Measurements from ENCODE around the gene TRIM17.

Gene TRIM17

DNA sequence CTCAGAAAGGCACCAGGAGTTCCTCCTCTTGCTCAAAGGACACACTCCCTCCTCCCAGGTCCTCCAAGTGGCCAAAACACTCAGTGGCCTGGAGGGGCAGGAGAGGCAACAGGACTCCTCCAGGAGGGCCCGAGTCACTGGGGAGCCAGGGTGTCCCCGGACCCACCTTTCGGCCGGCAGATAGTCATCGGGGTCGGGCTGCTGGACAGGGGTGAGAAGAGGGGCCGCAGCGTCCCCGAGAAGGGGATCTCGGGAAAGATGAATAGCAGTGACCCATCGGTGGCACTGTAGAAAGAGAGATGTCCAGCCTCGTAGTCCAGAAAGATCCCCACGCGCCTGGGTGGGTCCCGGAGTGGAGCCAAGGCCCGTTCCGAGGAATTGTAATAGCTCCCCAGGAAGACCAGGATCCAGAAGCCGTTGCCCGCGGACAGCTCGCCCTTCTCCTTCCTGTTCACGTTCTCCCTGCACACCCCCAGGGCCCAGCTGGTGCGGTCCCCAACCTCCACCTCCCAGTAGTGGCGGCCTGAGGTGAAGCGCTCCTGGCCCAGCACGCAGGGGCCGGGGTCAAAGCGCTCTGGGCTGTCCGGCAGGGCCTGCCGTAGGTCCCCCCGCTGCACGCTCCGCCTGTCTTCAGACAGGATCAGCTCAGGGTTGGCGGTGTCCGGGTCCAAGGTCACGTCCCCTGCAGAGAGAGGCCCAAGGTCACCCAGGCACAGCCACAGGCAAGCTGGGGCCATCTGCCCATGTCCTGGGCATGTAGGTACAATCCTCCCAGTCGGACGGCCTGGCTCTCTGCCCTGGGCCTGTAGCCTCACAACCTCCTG is 21.9 kb downstream of the TRIM17 start:
- in situ Hi-C loops (cut with HindIII; ENCODE audit: low pct_ligation_motif_present, low pct_unique_long_range_greater_than_20kb, low sequenced_read_pairs) = no loop called here
- no peak for DNase-seq

DNA sequence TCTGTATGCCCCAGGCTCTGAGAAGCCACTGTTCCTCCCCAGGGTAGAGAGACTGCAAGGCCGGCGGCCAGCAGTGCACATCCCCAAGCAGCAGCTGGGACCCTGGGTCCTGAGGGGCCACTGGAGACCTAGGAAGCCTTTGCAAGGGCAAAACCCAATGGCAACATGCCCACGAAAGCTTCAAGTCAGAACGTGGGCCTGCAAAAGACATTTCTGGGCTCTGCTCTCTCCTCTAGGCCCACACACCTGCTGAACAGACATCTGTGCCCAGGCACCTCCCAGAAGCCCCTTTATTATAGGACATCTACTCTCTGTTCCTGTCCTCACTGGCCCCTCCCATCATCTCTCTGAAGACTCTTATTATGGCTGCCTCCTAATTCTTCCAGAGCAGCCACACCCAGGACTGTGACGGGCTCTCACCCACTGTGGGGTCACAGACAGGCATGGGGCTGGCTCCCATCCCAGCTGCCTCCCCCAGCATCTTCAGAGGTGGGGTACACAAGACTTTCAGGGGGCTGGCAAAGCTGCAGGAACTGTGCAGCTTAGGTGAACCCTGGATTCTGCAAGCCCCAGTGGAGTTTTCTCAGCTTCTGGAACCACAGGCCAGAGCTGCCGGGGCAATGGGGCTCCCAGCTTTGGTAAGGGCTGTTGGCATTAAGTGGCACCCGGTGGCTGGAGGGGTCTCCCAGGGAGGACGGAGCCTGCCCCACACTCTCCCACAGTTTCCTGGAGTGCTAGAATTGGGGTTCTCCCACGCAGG is 22.7 kb downstream of the TRIM17 start:
- in situ Hi-C loops (cut with HindIII; ENCODE audit: low pct_ligation_motif_present, low pct_unique_long_range_greater_than_20kb, low sequenced_read_pairs) = no loop called here
- DNase-seq = no peak

DNA sequence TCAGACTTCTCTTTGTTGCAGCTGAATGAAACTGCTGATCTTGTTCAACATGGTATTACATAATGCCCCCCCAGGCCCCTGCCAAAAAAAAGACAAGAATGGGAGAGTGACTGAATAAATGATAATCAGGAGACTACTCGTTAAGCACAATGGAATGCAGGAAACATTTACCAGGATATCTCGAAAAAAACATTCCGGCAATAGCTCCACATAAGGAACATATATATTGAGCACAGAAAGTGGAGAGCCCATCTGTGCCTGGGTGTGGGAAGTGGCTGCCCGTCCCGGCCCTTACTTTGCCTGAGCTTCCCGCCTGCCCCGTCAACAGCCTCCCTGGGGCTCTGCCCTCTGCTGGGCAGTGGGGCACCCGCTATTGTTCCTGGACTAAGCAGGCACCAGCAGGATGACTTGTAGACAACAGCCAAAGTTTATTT is 23.4 kb downstream of the TRIM17 start:
- in situ Hi-C loops (cut with HindIII; ENCODE audit: low pct_ligation_motif_present, low pct_unique_long_range_greater_than_20kb, low sequenced_read_pairs) = no loop called here
- peak; percentile 75 for DNase-seq

DNA sequence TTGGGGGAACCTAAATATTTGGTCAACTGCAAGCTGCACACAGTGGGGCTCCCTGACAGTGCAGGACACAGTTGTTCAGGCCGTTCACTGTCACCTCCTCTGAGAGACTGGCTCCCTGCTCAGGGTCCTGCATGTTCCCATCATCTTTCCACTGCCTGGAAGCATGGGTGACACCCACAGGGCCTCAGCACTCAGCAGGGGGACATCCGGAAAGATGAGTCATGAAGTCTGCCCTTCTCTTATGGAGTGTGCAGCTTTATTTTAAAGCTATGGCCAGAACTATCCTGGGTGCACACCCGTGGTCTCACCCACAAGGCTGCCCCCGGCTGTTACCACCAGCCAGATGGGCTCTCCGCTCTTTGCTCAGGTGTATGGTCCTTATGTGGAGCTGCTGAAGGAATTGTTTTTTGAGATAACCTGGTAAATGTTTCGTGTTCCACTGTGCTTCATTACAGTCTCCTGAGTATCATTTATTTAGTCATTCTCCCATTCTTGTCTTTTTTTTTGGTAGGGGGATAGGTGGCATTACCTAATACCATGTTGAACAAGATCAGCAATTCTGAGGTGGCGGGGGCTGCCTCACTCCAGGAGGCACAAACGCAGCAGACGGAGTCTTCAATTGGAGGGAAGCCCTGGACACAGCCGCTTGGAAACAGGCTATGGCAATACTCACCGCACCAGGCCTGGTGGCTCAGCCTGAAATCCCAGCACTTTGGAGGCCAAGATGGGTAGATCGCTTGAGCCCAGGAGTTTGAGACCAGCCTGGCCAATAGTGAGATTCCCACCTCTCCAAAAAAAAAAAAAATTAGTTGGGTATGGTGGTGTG is 24.3 kb downstream of the TRIM17 start:
- peak; percentile 60 for DNase-seq
- in situ Hi-C loops (cut with HindIII; ENCODE audit: low pct_ligation_motif_present, low pct_unique_long_range_greater_than_20kb, low sequenced_read_pairs) = no loop called here

DNA sequence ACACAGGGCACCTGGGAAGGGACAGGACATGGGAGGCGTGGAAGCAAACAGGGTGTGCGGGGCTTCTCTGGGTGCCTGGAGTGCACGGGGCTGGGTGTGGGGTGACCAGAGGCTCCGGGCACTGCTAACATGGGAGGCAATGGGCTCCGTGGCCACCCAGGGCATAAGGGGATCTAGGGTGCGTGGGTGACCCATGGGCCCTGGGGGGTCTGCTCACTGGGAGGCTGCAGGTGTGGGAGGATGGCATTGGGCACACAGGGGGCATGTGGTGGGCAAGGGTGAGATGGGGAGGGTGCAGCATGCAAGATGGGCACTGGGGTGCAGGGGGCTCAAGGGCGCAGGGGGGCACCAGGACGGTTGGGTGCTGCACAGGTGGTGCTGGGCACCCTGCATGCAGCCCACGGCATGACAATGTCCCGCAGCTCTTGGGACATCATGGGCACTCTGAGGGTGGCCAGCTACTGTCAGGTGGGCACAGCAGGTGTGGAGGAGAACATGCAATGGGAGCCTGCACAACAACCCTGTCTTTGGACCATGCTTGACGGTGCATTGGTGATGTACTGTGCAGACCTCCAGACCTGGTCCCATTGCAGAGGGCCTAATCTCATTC is 25.1 kb downstream of the TRIM17 start:
- in situ Hi-C loops (cut with HindIII; ENCODE audit: low pct_ligation_motif_present, low pct_unique_long_range_greater_than_20kb, low sequenced_read_pairs) = no loop called here

DNA sequence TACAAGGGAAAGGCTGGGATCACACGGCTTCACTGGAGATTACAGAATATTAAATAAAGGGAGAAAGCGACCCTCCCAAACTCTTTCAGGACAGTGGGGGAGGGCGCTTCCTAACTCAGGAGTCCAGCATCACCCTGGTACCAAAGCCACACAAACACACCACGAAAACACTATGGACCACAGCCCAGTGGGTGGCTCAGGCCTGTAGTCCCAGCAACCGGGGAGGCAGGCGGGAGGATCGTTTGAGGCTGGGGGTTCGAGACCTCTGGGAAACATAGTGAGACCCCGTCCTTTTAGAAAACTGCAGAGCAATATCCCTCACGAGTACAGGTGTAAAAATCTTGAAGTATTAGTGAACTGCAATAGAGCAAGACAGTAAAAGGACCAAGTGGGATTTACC is 26.0 kb downstream of the TRIM17 start:
- no peak for DNase-seq
- in situ Hi-C loops (cut with HindIII; ENCODE audit: low pct_ligation_motif_present, low pct_unique_long_range_greater_than_20kb, low sequenced_read_pairs) = no loop called here

More for the DNA sequence above, 25.1 kb downstream of the TRIM17 start:
- no peak for DNase-seq

DNA sequence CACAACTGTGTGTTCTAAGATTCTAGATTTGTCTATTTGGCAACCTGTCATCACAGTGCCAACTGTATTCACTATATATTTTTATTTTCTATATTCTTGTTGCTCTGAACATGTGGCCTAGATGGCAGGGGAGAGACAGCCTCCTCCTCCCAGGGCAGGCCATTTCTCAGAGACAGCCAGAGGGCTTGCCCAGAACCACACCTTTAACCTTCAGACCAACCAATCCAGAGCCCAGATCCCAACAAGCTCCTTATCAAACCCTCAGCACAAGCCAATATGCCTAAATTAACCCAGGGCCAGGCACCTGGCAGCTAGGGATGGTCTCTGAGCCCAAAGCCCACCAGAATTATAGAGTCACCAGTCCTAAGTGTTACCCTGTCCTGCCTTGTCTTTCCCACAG is 29.3 kb downstream of the TRIM17 start:
- in situ Hi-C loops (cut with HindIII; ENCODE audit: low pct_ligation_motif_present, low pct_unique_long_range_greater_than_20kb, low sequenced_read_pairs) = no loop called here
- DNase-seq = no peak

DNA sequence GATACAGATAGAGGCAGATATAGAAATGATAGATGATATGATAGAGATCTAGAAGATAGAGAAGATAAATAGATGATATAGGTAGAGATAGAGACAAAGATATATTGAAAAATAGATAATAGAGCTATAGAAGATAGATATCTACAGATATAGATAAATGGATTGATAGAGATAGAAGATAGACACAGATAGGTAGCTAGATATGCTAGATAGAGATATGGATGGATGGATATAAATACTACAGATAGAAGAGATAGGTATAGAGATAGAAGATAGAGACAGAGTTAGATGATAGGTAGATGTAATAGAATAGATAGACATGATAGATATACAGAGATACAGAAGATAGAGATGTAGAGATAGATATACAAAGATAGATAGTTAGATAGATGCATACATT is 31.4 kb downstream of the TRIM17 start:
- in situ Hi-C loops (cut with HindIII; ENCODE audit: low pct_ligation_motif_present, low pct_unique_long_range_greater_than_20kb, low sequenced_read_pairs) = no loop called here
- no peak for DNase-seq

DNA sequence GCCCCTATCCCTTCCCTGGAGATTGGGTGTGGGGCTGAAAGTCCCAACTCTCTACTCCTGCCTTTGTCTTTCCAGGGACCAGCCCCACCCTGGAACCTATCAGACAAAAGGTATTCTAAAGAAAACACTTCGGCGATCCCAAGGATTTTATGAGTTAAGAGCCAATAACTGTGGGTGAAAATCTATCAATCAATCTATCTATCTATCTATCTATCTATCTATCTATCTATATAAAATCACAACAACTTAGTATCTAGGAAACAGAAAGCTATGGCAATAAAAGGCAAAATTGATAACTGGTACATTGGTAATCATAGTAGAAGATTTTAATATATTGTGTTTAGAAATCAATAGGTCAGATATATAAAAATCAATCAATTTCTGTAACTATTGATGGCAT is 32.9 kb downstream of the TRIM17 start:
- in situ Hi-C loops (cut with HindIII; ENCODE audit: low pct_ligation_motif_present, low pct_unique_long_range_greater_than_20kb, low sequenced_read_pairs) = no loop called here
- DNase-seq = no peak

DNA sequence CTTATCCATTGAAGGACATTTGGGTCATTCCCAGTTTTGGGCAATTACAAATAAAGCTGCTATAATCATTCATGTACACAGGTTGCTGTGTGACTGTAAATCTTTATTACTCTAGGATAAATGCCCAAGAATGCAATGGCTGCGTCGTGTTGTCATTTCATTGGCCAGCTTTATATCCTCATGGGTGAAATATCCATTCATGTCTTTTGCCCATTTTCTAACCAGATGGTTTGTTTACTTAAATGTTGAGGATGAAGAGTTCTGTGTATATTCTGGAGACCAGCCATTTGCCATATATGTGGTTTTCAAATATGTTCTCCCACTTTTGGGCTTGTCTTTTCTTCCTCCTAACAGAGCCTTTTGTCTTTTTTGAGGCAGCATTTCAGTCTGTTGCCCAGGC is 35.3 kb downstream of the TRIM17 start:
- in situ Hi-C loops (cut with HindIII; ENCODE audit: low pct_ligation_motif_present, low pct_unique_long_range_greater_than_20kb, low sequenced_read_pairs) = no loop called here
- no peak for DNase-seq

DNA sequence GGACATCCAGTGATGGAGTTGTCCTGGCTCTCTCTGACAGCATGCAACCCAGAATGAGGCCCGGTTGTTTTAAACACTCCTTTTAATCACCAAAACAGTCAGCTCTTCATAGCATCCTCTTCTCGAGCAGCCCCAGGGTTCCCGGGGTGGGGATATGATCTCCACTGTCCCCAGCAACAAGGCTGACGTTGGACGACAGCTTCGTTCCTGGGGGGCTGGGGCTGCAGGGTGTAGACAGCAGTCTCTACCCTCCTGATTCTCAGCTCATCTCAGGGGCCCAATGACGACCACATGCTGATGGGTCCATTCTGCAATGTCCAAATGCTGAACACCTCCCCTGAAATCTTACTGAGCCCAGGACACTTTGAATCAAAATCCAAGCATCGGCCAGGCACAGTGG is 37.0 kb downstream of the TRIM17 start:
- no peak for DNase-seq
- in situ Hi-C loops (cut with HindIII; ENCODE audit: low pct_ligation_motif_present, low pct_unique_long_range_greater_than_20kb, low sequenced_read_pairs) = no loop called here

DNA sequence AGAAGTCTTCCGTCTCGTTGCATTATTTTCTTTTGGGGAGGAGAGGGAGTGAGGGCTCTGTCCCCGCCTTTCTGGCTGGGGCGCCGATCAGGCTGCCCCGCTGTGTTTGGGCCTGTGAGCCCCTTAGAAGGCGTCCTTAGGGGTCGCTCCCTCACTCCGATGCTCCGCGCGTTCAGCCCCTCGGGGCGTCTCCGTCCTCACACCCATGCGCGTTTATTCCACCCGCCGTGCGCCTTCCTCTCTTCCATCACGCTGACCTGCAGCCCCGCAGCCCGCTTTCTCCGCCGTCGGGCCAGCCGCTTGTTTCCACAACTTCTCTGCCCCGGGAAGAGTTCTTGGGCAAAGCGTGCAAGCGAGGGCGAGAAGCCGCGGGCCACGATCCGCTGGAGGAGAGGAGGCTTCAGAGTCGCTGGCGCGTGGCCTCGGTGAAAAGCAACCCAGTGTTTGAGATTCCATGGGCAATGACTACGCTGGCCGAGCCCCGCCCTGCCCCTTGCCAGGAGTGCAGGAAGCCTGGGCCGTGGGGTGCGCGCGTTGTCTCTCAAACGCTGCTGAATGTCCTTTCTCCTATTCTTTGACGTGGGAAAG is 37.7 kb downstream of the TRIM17 start:
- DNase-seq = peak; percentile 82
- in situ Hi-C loops (cut with HindIII; ENCODE audit: low pct_ligation_motif_present, low pct_unique_long_range_greater_than_20kb, low sequenced_read_pairs) = no loop called here

DNA sequence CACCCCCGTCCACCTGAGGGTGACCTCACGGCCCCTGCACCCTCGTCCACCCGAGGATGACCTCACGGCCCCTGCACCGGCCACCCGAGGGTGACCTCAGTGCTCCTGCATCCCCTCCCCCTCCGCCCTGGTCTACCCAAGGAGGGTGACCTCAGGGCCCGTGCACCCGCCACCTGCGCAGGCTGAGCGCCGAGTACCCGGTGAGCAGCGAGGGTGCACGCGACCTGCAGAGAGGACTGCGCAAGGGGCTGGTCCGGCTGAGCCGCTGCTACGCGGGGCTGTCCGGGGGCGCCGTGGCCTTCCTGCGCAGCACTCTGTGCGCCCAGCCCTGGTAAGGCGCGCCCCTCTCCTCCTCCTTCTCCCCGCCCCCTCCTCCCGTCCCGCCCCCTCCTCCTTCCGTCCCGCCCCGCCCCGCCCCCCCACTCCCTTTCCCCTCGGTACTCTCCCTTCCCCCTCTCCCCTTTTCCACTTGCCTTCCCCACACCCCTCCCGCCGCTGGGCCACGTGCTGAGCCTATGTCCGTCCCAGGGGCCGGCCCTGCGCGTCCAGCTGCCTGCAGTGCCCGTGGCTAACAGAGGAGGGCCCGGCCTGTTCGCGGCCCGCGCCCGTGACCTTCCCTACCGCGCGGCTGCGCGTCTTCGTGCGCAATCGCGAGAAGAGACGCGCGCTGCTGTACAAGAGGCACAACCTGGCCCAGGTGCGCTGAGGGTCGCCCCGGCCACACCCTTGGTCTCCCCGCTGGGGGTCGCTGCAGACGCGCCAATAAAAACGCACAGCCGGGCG is 38.4 kb downstream of the TRIM17 start:
- in situ Hi-C loops (cut with HindIII; ENCODE audit: low pct_ligation_motif_present, low pct_unique_long_range_greater_than_20kb, low sequenced_read_pairs) = no loop called here
- peak; percentile 86 for DNase-seq

DNA sequence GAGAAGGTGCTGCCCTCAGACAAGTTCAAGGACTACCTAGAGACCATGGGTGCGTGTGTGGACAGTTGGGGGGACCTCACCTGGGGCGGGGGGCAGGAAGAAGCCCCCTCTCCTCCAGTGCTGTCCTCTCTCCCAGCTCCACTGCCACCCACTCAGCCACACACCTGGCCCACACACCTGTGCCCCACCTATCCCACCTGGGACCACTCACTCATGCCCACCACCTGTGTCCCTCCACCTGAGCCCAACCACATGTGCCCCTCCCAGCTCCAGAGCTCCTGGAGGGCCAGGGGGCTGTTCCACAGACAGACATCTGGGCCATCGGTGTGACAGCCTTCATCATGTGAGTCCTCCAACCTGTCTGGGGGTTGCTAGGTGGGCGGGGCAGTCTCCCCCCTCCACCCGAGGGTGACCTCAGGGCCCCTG is 39.0 kb downstream of the TRIM17 start:
- in situ Hi-C loops (cut with HindIII; ENCODE audit: low pct_ligation_motif_present, low pct_unique_long_range_greater_than_20kb, low sequenced_read_pairs) = no loop called here
- no peak for DNase-seq

DNA sequence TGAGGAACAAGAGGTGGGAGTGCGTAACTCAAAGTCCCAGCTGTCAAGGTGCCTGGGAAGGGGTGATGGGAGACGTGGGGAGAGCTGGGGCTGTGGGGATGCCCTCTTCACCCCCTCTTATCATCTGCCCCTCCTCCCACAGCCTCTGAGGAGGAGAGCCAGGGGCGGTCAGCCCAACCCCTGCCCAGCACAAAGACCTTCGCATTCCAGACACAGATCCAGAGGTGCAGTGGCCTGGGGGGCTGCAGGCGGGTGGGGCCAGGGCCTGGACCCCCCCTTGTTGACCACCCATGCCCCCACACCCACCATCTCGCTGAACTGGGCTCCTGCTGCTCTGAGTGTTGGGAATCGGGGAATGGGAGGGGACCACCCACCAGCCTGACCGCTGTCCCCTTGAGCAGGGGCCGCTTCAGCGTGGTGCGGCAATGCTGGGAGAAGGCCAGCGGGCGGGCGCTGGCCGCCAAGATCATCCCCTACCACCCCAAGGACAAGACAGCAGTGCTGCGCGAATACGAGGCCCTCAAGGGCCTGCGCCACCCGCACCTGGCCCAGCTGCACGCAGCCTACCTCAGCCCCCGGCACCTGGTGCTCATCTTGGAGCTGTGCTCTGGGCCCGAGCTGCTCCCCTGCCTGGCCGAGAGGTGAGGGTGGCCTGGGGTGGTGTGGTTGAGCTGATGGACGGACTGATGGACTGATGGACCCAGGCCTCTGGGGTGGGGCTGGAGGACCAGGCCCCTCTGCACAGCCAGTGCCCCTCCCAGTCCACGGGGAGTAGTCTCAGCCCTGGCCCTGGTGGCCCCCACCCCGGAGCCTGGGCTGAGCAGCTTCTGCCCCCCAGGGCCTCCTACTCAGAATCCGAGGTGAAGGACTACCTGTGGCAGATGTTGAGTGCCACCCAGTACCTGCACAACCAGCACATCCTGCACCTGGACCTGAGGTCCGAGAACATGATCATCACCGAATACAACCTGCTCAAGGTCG is 39.7 kb downstream of the TRIM17 start:
- in situ Hi-C loops (cut with HindIII; ENCODE audit: low pct_ligation_motif_present, low pct_unique_long_range_greater_than_20kb, low sequenced_read_pairs) = no loop called here
- DNase-seq = no peak

DNA sequence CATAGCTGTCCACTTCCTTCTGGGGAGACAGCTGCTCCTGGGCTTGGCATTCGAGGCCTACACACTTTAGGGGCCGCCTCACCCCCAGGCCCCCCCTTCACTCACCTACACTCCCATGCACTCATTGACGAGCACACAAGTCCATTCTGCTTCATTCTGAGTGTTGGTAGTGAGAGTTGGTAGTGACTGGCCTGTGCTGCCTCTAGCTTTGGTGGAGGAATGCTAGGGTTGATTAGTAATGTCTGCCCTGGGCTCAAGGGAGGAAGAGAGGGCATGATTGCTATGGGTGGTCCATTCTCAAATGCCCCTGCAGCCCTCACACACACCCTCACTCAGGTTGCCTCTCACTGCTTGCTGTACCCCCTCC is 40.4 kb downstream of the TRIM17 start:
- DNase-seq = no peak
- in situ Hi-C loops (cut with HindIII; ENCODE audit: low pct_ligation_motif_present, low pct_unique_long_range_greater_than_20kb, low sequenced_read_pairs) = no loop called here

All from ACHN (cell line).